GM19452 (cell line): Measurements from ENCODE around the gene CPS1.

ENCODE experiments used
- ATAC-seq: cut with Tn5 transposase; IDR thresholded peaks from one replicate; pipeline ENCODE4 v1.9.1; 2021; ENCODE audit not compliant: unreplicated experiment

CPS1 gene

DNA sequence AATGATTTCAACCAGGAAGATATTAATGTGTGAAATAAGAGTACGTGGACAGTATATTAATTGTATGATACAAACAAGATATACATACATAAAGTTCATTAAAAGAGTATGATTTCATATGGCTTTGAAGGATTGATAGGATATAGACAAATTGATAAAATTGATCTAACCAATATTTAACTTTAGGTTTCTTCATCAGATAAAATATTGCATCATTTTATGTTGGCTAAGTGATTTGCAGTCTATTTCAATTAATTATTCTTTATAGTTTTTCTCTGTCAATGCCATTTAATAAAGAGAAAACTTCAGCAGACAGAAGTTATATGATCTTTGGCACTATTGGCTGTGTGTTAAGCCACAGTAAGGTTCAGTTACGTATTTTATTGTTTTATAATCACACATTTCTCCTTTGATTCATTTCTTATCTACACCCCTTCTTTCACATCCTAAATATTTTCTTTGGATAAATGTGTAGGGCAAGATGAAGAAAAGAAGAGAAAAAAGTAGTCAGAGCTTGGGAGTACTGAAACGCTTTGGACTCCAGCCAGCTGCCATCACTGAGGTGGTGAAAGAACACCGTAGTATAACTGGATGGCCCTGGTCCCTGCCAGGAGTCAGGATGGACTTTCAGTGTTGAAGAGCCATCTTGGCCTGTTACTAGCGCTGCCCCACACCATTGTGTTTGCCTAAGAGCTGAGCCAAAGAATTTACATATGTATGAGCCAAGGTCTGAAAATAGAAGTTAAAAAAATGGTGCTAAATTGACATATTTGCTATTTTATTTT, 9.8 kb upstream of the CPS1 start:
- ATAC-seq, result no peak

DNA sequence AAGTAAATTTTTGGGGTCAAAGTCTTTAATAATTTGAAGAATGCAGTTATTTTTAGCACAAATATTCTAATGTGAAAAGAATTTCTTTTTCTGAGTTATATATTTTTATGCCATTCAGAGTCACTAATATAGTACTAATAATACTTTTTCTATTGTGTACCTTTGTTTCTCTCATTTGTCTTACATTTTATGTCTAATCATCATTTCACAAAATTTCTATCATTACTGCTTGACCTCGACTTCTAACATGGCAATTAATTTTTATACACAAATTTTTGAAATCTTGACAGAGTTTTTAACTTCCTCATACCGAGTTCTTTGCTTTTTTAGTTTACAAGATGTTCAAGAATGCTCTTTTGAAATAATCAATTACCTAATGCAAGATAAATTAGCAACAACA, 8.4 kb upstream of the CPS1 start:
- ATAC-seq, result no peak

DNA sequence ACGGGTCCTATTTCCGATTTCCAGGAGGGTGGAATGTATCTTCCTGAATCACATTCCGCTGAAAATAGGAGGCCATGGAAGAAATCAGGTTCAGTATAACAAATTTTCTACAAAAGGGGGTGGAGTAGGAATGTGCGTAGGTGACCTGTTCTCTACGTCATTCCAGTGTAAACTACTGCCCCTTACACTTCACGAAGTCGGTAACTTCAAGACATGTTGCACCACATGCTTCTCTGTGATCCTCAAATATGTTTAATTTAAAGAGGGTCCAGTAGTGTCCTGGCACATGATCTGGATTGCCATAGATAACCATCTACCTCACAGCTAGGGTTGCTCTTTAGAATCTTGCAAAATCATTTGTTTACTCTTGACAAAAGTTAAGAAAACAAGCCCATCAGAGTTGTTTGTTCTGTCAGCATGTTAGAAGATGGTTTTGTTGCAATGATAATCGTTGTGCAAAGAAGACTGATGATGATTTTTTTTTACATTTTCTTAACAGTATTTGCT, 7.5 kb upstream of the CPS1 start:
- ATAC-seq, result no peak

DNA sequence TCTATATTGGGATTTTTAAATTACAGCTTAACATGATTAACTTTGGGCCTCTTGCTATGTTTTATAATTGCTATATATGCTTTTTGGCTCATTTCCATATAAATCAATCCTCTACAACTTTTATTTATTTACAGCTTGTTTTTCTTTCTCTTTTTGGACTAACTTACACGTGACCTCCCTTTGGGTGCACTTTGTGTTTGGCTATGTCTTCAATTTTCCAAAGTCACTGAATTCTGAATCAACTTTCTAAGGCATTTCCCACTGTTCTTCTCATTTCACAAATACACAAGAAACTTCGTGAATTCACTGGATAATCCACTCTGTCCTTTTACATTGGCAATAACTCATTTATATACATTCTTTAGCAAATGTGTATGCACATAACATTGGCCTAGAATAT, 5.4 kb upstream of the CPS1 start:
- ATAC-seq, result no peak

- ATAC-seq, result no peak
Measured at GRCh38 chr2:210553373-210553772, 3.0 kb upstream of the CPS1 start.

DNA sequence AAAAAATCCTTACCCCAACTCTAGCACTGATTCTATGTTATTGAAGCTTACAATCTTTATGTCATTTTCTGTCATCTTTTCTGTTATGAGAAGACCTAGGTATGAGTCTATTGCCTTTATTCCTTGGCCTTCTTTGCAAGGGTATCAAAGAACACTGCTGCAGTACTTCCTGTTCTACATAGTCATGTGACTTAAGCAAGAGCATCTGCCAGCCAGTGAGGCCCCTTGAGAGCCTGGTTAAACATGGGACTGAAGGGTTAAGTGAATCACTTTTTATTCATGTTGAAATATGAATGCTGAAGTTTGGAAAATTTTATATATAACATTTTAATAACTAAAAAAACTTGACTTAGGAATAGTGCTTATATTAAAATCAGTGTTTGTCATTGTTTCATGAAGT, 844 bp upstream of the CPS1 start:
- no peak for ATAC-seq

- ATAC-seq, result no peak
Measured at GRCh38 chr2:210557721-210558120, 1.3 kb downstream of the CPS1 start.

DNA sequence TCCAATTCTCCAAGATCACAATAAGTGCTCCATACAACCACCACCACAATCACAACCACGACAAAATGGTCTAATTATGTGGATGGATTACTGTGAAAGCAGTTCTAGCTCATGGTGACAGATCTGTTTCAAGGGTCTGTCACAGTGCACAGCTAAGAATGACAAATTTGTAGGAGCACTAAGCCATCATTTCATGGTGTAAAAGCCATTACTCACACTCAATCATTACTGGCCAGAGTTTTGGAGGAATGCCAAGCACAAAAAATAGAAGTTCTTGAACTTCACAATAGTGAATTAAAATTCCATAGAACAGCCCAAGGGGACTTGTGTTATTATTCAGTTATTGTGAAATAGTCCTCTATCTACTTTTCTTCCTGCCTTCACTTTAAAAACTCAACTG, 2.3 kb downstream of the CPS1 start:
- no peak for ATAC-seq

- ATAC-seq, result no peak
Measured at GRCh38 chr2:210559182-210559581, 2.8 kb downstream of the CPS1 start.

GRCh38 chr2:210561475-210561874, 5.1 kb downstream of the CPS1 start:
- no peak for ATAC-seq

- no peak for ATAC-seq
Measured at GRCh38 chr2:210562091-210562490, 5.7 kb downstream of the CPS1 start.

DNA sequence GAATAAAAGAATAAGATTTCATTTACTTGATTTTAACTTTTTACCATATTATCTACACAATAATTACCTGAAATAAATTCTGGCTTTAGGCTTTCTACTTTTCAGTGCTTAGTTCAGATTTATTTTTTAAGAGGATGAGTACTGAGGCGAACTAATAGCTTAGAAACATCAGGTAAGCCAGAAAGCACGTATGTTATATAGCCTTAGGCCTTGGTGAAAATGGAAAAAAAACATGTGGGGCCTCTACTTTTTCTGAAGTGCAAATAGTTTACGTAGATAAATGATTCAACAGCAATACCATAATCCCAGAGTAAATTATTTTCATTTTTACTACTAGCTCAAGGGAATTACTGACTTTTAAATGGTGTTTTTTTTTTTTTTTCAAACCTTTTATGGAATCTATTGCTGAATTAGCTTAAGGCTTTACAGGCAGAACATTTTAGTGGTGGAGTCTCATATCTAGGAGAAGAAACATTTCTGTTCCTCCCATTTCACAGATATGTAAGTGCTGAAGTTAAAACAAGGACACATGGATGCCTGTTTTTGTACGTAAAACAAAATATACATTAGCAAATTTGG, 6.2 kb downstream of the CPS1 start:
- no peak for ATAC-seq

DNA sequence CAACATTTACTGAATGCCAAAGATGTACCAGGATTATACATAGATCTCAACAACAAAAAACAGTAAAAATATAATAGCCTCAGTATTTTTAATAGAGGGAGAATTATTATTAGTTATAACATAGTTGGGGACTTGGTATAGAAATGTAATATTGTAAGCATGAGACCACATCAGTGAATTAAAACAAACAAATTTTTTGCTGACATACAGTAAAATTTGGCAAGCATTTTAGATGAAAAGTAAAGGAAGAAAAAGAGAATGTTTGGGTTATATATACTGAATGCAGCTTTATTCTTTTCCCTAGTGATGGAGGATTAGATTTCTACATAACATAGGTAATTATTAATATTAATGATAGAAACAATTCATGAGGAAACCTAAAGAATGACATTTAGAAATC, 10.9 kb downstream of the CPS1 start:
- ATAC-seq, result no peak

GRCh38 chr2:210568108-210568507, 11.7 kb downstream of the CPS1 start:
- ATAC-seq, result no peak

GRCh38 chr2:210577263-210578071, 21.1 kb downstream of the CPS1 start:
- ATAC-seq, result peak; percentile 84

DNA sequence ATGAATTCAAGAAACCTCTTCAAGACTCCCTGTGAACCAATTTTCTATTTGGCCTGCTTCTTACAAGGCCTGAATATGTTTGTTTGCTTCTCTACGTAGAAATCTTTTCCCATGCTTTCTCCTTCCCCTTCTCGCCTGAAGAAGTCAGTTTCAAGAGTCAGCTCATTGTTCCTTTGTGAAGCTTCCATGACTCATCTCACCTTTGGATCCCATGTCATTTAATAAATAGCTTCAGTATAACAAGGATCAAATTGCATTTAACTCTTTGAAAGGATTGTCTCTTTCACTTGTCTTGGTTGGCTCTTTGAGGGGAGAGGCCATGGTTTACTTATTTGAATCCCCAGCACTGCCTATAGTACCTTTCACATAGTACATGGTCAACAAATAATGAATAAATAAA, 28.4 kb downstream of the CPS1 start:
- no peak for ATAC-seq

DNA sequence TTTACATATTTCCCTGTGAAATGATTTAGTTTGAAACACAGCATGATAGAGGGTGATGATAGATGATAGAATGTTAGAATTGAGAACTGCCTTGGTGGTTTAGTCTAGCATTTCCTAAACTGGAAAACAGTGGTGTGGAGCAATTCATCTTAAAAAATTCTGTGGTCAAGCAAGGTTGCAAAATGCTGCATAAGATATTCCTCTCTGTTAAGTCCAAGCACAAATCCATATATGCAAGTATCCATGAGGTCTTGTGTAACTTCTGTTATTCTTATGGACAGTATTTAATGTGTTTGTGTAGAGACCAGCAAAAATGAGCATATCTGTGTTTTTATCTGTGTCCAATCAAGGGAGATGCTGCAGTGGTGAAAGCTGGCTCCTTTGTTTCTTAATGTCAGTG, 30.0 kb downstream of the CPS1 start:
- ATAC-seq, result no peak

GRCh38 chr2:210591663-210592062, 35.3 kb downstream of the CPS1 start:
- no peak for ATAC-seq

DNA sequence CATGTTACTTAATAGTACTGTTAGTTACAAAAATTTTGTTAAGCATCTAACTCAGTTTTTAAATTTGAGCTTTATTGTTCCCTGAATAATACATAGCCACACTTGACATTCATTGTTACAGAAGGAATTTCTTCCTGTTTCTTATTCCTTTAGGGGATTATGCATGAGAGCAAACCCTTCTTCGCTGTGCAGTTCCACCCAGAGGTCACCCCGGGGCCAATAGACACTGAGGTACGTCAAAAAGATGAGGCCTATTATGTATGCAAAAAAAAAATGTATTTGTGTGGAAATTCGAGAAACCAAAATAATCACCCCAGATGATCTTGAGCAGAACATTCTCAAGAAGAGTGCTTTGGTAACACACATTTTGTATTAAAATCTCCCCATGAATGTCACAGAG, 36.3 kb downstream of the CPS1 start:
- ATAC-seq, result no peak

- no peak for ATAC-seq
Measured at GRCh38 chr2:210593166-210593565, 36.8 kb downstream of the CPS1 start.

GRCh38 chr2:210598219-210598618, 41.8 kb downstream of the CPS1 start:
- ATAC-seq, result no peak

DNA sequence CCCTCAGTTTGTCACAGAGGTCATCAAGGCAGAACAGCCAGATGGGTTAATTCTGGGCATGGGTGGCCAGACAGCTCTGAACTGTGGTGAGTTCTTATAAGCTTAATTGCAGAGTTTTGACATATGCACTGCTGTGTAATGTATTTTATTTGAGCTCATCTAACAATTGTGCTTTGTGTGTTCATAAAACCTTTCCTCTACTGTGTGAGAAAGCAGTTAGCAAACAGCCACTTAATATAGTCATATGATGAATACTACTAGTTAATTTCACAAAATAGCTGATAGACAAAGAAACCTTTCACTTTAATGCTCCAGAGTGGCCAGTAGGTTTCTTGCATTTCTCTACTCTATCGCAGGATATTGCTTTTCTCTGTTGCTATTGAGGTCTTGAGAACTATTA, 43.1 kb downstream of the CPS1 start:
- ATAC-seq, result no peak
